Caco-2 (cell line): ENCODE measurements around the gene DNAJC13. TPM values are rescaled to one million over a fixed set of nuclear protein-coding genes. Genes with fewer than 3 reads are reported as not detected.

Experiments used
- BruUV-seq: library from RNA; stranded (reverse); fragments of 400-500 nt; replicated peaks from 2 replicates; lab custom pipeline; 2021; lab: Mats Ljungman, UMichigan
- CTCF ChIA-PET: fragments of 300-600 bp; sonication (Branson Sonifier 250); formaldehyde crosslinking; loops from one replicate; lab custom pipeline; 2022; ENCODE audit warnings: antibody characterized with exemption; lab: Charles Lee
- POLR2A ChIA-PET: fragments of 300-600 bp; sonication (Branson Sonifier 250); formaldehyde crosslinking; loops from one replicate; lab custom pipeline; 2022; ENCODE audit warnings: antibody characterized with exemption; lab: Charles Lee
- DNase-seq, 2 experiments: peaks; one replicate each; pipeline versions ENCODE4 v3.0.0 to v3.0.0-alpha.2; 2020 to 2022
- H3K27me3 ChIP-seq: replicated peaks from 2 replicates; pipeline ENCODE4 v1.6.0; 2011; ENCODE audit warnings: low read length; ENCODE audit not compliant: control insufficient read depth, insufficient read depth
- H3K36me3 ChIP-seq: 2 replicates; pipeline ENCODE4 v1.5.1; 2011; ENCODE audit warnings: low read length; ENCODE audit not compliant: control insufficient read depth, insufficient read depth
- H3K4me1 ChIP-seq: fragments of 250-450 bp; sonication (Bioruptor Pico); 2 replicates; pipeline ENCODE4 v1.5.1; 2020; ENCODE audit warnings: mild to moderate bottlenecking
- H3K4me3 ChIP-seq: 2 replicates; pipeline ENCODE4 v1.5.1; 2011; ENCODE audit warnings: low read depth, mild to moderate bottlenecking, control low read depth, low read length
- H3K9me3 ChIP-seq: fragments of 250-450 bp; sonication (Bioruptor Pico); 2 replicates; pipeline ENCODE4 v1.5.1; 2020; ENCODE audit warnings: mild to moderate bottlenecking, moderate library complexity
- H3K27ac Mint-ChIP-seq: one replicate; pipeline ENCODE4 v1.8.0; 2022; ENCODE audit warnings: mixed read lengths; ENCODE audit not compliant: unreplicated experiment
- H3K27me3 Mint-ChIP-seq: one replicate; pipeline ENCODE4 v1.8.0; 2022; ENCODE audit warnings: mixed read lengths; ENCODE audit not compliant: insufficient read depth, unreplicated experiment
- H3K36me3 Mint-ChIP-seq: one replicate; pipeline ENCODE4 v1.8.0; 2022; ENCODE audit warnings: mild to moderate bottlenecking, mixed read lengths; ENCODE audit not compliant: insufficient read depth, unreplicated experiment
- H3K4me1 Mint-ChIP-seq: one replicate; pipeline ENCODE4 v1.8.0; 2022; ENCODE audit warnings: low read depth, mixed read lengths; ENCODE audit not compliant: unreplicated experiment
- H3K4me3 Mint-ChIP-seq: one replicate; pipeline ENCODE4 v1.8.0; 2022; ENCODE audit warnings: mild to moderate bottlenecking, moderate library complexity, mixed read lengths; ENCODE audit not compliant: unreplicated experiment
- H3K9me3 Mint-ChIP-seq: one replicate; pipeline ENCODE4 v1.8.0; 2022; ENCODE audit warnings: mixed read lengths; ENCODE audit not compliant: unreplicated experiment
- intact Hi-C: fragments of 100-400 bp; cut with micrococcal nuclease; formaldehyde crosslinking; loops from one replicate; pipeline ENCODE4 v1.10.0; 2022; ENCODE audit not compliant: unreplicated experiment
- total RNA-seq: library from RNA; stranded (reverse); gene quantifications from 2 replicates; pipeline ENCODE4 v1.2.3, GENCODE V29; 2022
- TF ChIP-seq, protein P1 (sequence below), 2 experiments: fragments of 200-600 bp in 1 of 2; IDR thresholded peaks; 1 replicate in 1 of 2; 2 replicates in 1 of 2; pipeline versions ENCODE4 v1.5.1 to v1.8.0; 2011 to 2022; ENCODE audit warnings: antibody characterized with exemption in 1 of 2, control low read depth in 1 of 2, inconsistent platforms in 1 of 2, low read depth in 1 of 2, low read length in 1 of 2, mild to moderate bottlenecking in 1 of 2, moderate library complexity in 1 of 2; ENCODE audit not compliant: insufficient read depth in 1 of 2, severe bottlenecking in 1 of 2, unreplicated experiment in 1 of 2

DNAJC13 gene
- total RNA-seq, 1 experiment from 2014 or later, result 42.3 TPM

DNA sequence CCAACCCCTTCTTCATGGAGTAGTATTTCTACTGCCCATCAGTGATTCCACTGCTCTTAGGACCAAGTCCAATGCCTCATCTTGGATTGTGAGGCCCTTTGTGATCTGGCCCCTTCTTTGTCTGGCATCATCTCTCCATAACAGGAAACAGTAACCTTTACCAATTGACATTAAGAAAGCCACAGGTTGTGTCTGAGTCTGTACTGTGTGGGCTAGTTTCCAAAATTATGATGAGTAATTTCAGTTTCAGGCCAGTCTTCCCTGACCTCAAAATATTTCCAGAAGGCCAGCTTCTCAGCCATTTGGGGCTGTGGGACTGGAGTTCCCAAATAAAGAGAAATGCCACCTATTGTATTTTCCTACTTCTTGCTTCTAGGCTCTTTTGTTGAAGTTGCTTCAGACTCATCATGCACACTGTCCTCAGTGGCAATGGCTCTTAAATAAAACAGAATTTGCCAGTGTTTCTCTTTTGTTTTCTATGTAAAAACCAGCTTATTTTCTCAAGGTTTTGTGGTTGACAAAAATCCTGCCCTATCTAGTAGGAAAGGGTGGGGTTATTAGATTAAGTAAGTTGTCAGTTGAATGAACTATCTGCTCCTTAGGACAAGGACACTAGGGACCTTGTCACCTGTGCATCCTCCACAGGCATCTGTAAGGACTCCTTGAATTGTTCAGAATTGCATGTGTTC, 132.7 kb downstream of the DNAJC13 start:
- no peaks in the 10 kb centered on the region for H3K27me3 Mint-ChIP-seq
- Histone ChIP-seq H3K27me3 (no peaks in the 10 kb centered on the region), H3K4me3 (no peak overlapping the region), H3K4me1 (no peaks in the 10 kb centered on the region), H3K36me3 (no peaks in the 10 kb centered on the region), H3K9me3 (no peaks in the 10 kb centered on the region)
- POLR2A ChIA-PET, result no interaction called here
- no peak for DNase-seq
- no peaks in the 10 kb centered on the region for H3K4me1 Mint-ChIP-seq
- peaks cover 6% of the 10 kb centered on the region for H3K36me3 Mint-ChIP-seq
- CTCF ChIA-PET, result no interaction called here
- no peak overlapping the region for H3K4me3 Mint-ChIP-seq
- no peak overlapping the region for H3K27ac Mint-ChIP-seq
- H3K9me3 Mint-ChIP-seq, result no peaks in the 10 kb centered on the region
- BruUV-seq, result no TSS peak
- TF ChIP-seq, protein P1, sequence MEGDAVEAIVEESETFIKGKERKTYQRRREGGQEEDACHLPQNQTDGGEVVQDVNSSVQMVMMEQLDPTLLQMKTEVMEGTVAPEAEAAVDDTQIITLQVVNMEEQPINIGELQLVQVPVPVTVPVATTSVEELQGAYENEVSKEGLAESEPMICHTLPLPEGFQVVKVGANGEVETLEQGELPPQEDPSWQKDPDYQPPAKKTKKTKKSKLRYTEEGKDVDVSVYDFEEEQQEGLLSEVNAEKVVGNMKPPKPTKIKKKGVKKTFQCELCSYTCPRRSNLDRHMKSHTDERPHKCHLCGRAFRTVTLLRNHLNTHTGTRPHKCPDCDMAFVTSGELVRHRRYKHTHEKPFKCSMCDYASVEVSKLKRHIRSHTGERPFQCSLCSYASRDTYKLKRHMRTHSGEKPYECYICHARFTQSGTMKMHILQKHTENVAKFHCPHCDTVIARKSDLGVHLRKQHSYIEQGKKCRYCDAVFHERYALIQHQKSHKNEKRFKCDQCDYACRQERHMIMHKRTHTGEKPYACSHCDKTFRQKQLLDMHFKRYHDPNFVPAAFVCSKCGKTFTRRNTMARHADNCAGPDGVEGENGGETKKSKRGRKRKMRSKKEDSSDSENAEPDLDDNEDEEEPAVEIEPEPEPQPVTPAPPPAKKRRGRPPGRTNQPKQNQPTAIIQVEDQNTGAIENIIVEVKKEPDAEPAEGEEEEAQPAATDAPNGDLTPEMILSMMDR (IDR thresholded peaks at IDR 0.05; ENCODE audit: insufficient read depth in 1 of 2, low read depth in 1 of 2, low read length in 1 of 2, severe bottlenecking in 1 of 2, unreplicated experiment in 1 of 2), result no peak
- intact Hi-C loops, result no loop called here

- Mint-ChIP-seq H3K9me3 (no peaks in the 10 kb centered on the region), H3K27me3 (no peaks in the 10 kb centered on the region), H3K4me1 (no peaks in the 10 kb centered on the region), H3K36me3 (peaks cover 6% of the 10 kb centered on the region), H3K4me3 (no peak overlapping the region), H3K27ac (no peak overlapping the region)
- intact Hi-C loops, result no loop called here
- ChIA-PET POLR2A (no interaction called here), CTCF (no interaction called here)
- DNase-seq, result no peak
- no TSS peak for BruUV-seq
- Histone ChIP-seq H3K4me3 (no peak overlapping the region), H3K4me1 (no peaks in the 10 kb centered on the region), H3K36me3 (no peaks in the 10 kb centered on the region), H3K27me3 (no peaks in the 10 kb centered on the region), H3K9me3 (no peaks in the 10 kb centered on the region)
- TF ChIP-seq, protein P1 (IDR thresholded peaks at IDR 0.05; ENCODE audit: insufficient read depth in 1 of 2, low read depth in 1 of 2, low read length in 1 of 2, severe bottlenecking in 1 of 2, unreplicated experiment in 1 of 2), result no peak
Observed at GRCh38 chr3:132550579-132551305, 133.4 kb downstream of the DNAJC13 start.

DNA sequence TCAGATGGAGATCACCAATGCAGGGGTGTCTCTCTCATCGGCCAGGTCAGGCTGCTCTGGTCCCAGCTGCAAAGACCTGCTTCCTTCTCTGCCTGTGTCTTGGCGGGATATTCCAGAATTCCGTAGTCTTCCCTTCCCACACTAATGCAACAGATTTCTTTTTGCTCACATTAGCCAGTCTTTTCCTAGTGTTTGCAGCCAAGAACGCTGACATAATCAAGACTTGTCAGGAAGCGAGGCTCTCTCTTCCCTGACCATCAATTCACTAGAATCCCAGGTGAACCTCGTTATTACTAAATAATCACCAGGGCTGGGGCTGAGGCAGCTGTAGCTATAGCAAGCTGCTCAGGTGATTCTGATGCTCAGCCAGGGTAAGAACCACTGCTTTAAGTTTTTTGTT, 136.5 kb downstream of the DNAJC13 start:
- Histone ChIP-seq H3K4me3 (no peak overlapping the region), H3K9me3 (no peaks in the 10 kb centered on the region), H3K27me3 (no peaks in the 10 kb centered on the region), H3K36me3 (no peaks in the 10 kb centered on the region), H3K4me1 (no peaks in the 10 kb centered on the region)
- ChIA-PET CTCF (no interaction called here), POLR2A (no interaction called here)
- intact Hi-C loops, result no loop called here
- Mint-ChIP-seq H3K27me3 (no peaks in the 10 kb centered on the region), H3K36me3 (no peaks in the 10 kb centered on the region), H3K9me3 (no peaks in the 10 kb centered on the region), H3K27ac (no peak overlapping the region), H3K4me1 (no peaks in the 10 kb centered on the region), H3K4me3 (no peak overlapping the region)
- BruUV-seq, result no TSS peak
- TF ChIP-seq, protein P1 (IDR thresholded peaks at IDR 0.05; ENCODE audit: insufficient read depth in 1 of 2, low read depth in 1 of 2, low read length in 1 of 2, severe bottlenecking in 1 of 2, unreplicated experiment in 1 of 2), result no peak
- no peak for DNase-seq
